GM12875 (cell line): Measurements from ENCODE around the gene NEK5.
"Not testable (repeated sequence)": the region's sequence is repeated elsewhere in the genome, so short reads cannot be mapped to it uniquely, and the experiment has no call there.

ENCODE experiments used
- H3K4me3 ChIP-seq: one replicate; pipeline ENCODE4 v1.5.1; 2011; ENCODE audit warnings: low read depth, low read length, control low read depth
- TF ChIP-seq, protein P1 (sequence below): IDR thresholded peaks from 2 replicates; pipeline ENCODE4 v1.5.1; 2011; ENCODE audit warnings: low read depth, mild to moderate bottlenecking, control low read depth, inconsistent platforms, low read length, moderate library complexity, borderline replicate concordance; ENCODE audit not compliant: insufficient read depth

Gene NEK5

DNA sequence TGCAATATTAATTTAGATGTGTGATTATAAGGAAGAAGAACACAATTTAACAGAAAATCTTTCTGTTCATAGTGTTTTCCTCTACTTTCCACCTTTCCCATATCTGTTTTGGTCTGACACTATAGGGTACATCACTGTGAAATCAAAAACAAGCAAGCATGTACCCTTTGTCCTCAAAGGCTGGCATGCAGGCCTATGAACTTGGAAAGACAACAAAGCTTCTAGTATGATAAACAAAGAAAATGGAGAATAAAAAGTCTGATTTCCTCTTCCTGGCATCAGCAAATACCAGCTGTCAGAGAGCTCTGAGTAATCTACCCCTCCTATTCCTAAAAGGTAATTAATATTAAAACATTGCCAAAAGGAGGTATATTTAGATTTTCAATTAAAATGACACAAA, 36.1 kb upstream of the NEK5 start:
- H3K4me3 ChIP-seq = no peak overlapping the region
- TF ChIP-seq, protein P1, sequence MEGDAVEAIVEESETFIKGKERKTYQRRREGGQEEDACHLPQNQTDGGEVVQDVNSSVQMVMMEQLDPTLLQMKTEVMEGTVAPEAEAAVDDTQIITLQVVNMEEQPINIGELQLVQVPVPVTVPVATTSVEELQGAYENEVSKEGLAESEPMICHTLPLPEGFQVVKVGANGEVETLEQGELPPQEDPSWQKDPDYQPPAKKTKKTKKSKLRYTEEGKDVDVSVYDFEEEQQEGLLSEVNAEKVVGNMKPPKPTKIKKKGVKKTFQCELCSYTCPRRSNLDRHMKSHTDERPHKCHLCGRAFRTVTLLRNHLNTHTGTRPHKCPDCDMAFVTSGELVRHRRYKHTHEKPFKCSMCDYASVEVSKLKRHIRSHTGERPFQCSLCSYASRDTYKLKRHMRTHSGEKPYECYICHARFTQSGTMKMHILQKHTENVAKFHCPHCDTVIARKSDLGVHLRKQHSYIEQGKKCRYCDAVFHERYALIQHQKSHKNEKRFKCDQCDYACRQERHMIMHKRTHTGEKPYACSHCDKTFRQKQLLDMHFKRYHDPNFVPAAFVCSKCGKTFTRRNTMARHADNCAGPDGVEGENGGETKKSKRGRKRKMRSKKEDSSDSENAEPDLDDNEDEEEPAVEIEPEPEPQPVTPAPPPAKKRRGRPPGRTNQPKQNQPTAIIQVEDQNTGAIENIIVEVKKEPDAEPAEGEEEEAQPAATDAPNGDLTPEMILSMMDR = no peak

DNA sequence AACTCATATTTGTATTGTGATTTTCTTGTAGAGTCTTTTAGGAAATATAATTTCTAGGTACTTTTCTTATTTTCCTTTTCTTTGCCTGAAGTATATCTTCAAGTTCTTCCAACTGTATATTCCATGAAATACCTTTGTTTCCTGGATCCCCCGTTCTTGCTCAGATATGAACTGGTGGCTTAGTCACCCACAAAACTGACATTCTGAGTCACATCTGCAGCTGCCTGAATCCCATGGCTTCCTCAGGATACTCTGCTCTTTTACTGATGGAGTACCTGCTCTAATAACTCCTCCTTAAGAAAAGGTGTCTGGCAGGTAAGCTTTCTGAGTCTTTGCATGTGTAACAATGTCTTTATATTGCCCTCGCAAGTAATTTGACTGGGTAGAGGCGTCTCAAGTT, 35.0 kb upstream of the NEK5 start:
- not testable (repeated sequence) for H3K4me3 ChIP-seq

DNA sequence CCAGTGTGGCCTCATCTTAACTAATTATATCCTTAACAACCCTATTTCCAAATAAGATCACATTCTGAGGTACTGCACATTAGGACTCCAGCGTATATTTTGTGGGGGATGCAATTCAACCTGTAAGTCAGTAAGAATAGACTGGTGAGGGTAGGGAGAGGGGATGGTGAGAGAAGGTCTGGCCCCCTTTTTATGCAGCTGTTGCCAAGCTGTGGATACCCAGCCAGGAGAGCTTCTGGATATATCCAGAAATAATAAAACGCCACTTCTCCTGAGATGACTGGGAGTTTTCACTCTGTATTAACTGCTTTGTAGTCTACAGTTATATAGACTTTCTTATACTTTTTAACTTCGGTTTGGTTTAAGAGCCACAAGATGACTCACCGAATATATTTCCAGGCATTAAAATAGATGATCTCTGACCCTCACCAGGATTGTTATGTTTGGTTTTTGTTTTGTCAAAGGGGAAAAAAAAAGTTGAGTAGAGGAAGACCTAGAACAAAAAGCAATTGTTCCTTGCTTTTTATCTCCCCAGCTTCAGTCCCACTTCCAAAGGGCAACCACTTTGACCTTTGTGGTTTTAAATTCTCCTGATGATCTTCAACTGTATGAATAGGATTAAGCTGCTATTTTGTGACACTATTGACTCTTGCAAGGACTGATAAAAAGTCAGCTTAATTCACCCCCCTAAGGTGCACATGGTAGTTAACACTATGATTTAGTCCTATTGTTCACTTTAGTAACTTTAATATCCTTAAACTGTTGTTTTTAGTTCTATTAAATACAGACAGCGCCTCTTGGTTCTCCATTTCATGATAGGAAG, 33.6 kb upstream of the NEK5 start:
- no peak overlapping the region for H3K4me3 ChIP-seq
- TF ChIP-seq, protein P1 = no peak

DNA sequence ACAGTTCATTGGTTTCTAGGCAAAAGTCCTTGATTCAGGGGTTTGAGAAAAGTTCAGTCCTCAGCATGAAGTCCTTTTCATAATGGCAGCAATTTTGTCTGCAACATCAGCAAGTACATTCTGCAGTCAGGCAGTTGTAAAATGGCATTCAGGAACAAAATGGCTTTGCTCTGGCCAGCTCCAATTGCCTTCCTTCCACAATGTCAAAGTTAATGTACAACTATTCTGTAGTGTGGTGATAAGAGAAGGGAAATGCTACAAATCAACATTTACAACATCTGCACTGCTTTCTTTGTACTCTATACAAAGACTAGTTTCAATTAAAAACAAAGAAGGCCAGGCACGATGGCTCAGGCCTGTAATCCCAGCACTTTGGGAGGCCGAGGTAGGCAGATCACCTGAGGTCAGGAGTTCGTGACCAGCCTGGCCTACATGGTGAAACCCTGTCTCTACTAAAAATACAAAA, 32.3 kb upstream of the NEK5 start:
- TF ChIP-seq, protein P1 = no peak
- no peak overlapping the region for H3K4me3 ChIP-seq

DNA sequence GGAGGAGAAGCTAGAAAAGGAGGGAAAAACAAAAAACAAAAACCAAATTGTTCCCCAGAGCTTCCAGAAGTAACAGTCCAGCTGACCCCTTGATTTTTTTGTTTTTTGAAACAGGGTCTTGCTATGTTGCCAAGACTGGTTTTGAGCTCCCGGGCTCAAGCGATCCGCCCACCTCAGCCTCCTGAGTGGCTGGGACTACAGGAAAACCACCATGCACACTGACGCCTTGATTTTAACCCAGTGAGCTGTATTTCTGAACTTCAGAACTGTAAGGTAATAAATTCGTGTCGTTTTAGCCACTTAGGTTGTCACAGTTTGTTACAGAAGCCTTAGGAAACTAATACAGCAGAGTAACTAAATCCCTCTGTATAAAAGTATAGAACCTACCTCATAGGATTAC, 31.6 kb upstream of the NEK5 start:
- TF ChIP-seq, protein P1 = no peak
- no peak overlapping the region for H3K4me3 ChIP-seq

DNA sequence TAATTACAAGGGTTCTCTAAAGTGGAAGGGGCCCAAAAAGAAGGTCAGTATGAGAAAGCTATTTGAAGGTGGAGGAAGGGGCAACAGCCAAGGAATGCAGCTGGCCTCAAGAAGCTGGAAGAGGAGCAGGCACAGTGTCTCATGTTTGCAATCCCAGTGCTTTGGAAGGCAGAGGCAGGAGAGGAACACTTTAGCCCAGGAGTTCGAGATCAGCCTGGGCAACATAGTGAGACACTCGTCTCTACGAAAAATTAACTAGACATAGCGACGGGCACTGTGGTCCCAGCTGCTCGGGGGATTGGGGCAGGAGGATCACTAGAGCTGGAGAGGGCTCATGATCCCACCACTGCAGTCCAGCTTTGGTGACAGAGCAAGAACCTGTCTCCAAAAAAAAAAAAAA, 31.2 kb upstream of the NEK5 start:
- TF ChIP-seq, protein P1 = no peak
- no peak overlapping the region for H3K4me3 ChIP-seq

DNA sequence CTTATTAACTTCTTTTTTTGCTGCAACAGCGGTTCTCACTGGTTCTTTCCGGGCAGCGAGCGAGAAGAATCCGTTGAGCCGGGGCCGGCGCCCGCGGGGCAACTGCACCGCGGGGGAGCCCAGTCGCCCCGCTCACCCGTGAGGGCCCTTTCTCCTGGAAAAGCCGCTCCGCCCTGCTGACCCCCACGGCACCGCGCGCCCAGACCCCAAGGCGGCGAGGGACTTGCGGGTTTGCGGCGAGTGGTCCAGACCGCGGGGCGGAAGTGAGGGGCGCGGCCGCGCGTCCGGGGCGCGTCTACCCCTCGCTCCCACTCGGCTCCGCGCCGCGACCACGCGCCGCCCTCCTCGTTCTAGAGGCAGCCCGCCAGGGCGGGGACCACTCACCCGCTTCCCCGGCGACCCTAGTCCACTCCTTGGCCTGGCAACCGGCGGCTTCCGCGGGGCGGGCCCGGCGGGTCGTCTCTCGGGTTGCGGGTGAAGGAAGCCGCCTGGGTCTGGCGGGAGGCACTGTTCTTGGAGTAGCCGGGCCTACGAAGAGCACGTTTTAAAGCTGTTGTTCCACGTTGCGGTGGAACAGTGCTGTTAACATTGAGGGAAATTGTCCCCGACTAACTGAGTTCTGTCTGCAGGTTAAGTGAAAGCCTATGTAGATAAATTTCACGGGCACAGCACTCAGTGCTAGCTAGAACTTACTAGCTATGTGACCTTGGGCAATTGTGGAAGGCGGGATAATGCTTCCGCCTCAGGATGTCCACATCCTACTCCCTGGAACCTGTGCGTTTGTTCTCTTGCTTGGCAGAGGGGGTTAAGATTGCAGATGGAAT, 30.5 kb upstream of the NEK5 start, which contains the start of gene NEK3:
Gene NEK3 (minus strand): TSS at position 439 of the 824 bp plus-strand sequence. CDS start 3,406 bp downstream, outside the sequence.
- TF ChIP-seq, protein P1 = no peak
- H3K4me3 ChIP-seq = peak within 1 kb of the TSS; percentile 74
